ENCODE measurements around the gene UBR4. TPM values are rescaled to one million over a fixed set of nuclear protein-coding genes. Genes with fewer than 3 reads are reported as not detected.

The UBR4 gene
- total RNA-seq, 2 experiments from 2014 or later = 98.6 to 101 TPM

GRCh38 chr1:19070197-19070651, 139.8 kb downstream of the UBR4 start:
- Mint-ChIP-seq H3K36me3 (ENCODE audit: low read depth) (peaks cover 27% of the 10 kb centered on the region), H3K27me3 (no peaks in the 10 kb centered on the region), H3K4me1 (peaks cover 27% of the 10 kb centered on the region), H3K9me3 (no peaks in the 10 kb centered on the region), H3K4me3 (no peak overlapping the region), H3K27ac (no peak overlapping the region)
- ChIA-PET POLR2A (interaction anchor here (1.6 kb wide), 1 partner anchor 163 kb away, joined by 5 read pairs; no protein-coding TSS in a partner anchor), CTCF (interaction anchor here (0.8 kb wide), 1 partner anchor 157 kb away, joined by 3 read pairs; no protein-coding TSS in a partner anchor)
- DNase-seq = no peak

- DNase-seq = no peak
- POLR2A ChIA-PET = no interaction called here
- Mint-ChIP-seq H3K9me3 (no peaks in the 10 kb centered on the region), H3K36me3 (ENCODE audit: low read depth) (peaks cover 13% of the 10 kb centered on the region), H3K4me3 (no peak overlapping the region), H3K27ac (no peak overlapping the region), H3K27me3 (no peaks in the 10 kb centered on the region), H3K4me1 (peaks cover 12% of the 10 kb centered on the region)
- CTCF ChIA-PET = no interaction called here
Measured at GRCh38 chr1:19068639-19069276, 141.3 kb downstream of the UBR4 start.

GRCh38 chr1:19067912-19068638, 142.0 kb downstream of the UBR4 start:
- no peak for DNase-seq
- Mint-ChIP-seq H3K27ac (no peak overlapping the region), H3K36me3 (ENCODE audit: low read depth) (peaks cover 8% of the 10 kb centered on the region), H3K4me1 (peaks cover 7% of the 10 kb centered on the region), H3K9me3 (no peaks in the 10 kb centered on the region), H3K4me3 (no peak overlapping the region), H3K27me3 (no peaks in the 10 kb centered on the region)
- ChIA-PET CTCF (no interaction called here), POLR2A (no interaction called here)

- CTCF ChIA-PET = interaction anchor here (1.1 kb wide), 1 partner anchor 154 kb away, joined by 3 read pairs; no protein-coding TSS in a partner anchor
- Mint-ChIP-seq H3K4me1 (peaks cover under 1% of the 10 kb centered on the region), H3K36me3 (ENCODE audit: low read depth) (peaks cover under 1% of the 10 kb centered on the region), H3K4me3 (no peak overlapping the region), H3K9me3 (no peaks in the 10 kb centered on the region), H3K27me3 (no peaks in the 10 kb centered on the region), H3K27ac (no peak overlapping the region)
- no peak for DNase-seq
- POLR2A ChIA-PET = no interaction called here
Measured at GRCh38 chr1:19067182-19067911, 142.7 kb downstream of the UBR4 start.

- Mint-ChIP-seq H3K27ac (no peak overlapping the region), H3K27me3 (no peaks in the 10 kb centered on the region), H3K4me1 (no peaks in the 10 kb centered on the region), H3K9me3 (peaks cover 5% of the 10 kb centered on the region), H3K36me3 (ENCODE audit: low read depth) (peaks cover 3% of the 10 kb centered on the region), H3K4me3 (no peak overlapping the region)
- CTCF ChIA-PET = interaction anchor here (1.1 kb wide), 1 partner anchor 154 kb away, joined by 3 read pairs; no protein-coding TSS in a partner anchor
- POLR2A ChIA-PET = no interaction called here
- no peak for DNase-seq
Measured at GRCh38 chr1:19066874-19067181, 143.2 kb downstream of the UBR4 start.

- DNase-seq = no peak
- Mint-ChIP-seq H3K36me3 (ENCODE audit: low read depth) (peaks cover 4% of the 10 kb centered on the region), H3K4me3 (no peak overlapping the region), H3K9me3 (peaks cover 7% of the 10 kb centered on the region), H3K4me1 (peaks cover under 1% of the 10 kb centered on the region), H3K27ac (no peak overlapping the region), H3K27me3 (no peaks in the 10 kb centered on the region)
- POLR2A ChIA-PET = no interaction called here
- CTCF ChIA-PET = interaction anchor here (1.1 kb wide), 1 partner anchor 153 kb away, joined by 3 read pairs; no protein-coding TSS in a partner anchor
Measured at GRCh38 chr1:19066248-19066873, 143.7 kb downstream of the UBR4 start.

- Mint-ChIP-seq H3K27ac (no peak overlapping the region), H3K36me3 (ENCODE audit: low read depth) (peaks cover 9% of the 10 kb centered on the region), H3K9me3 (peaks cover 11% of the 10 kb centered on the region), H3K4me1 (peaks cover 3% of the 10 kb centered on the region), H3K27me3 (no peaks in the 10 kb centered on the region), H3K4me3 (no peak overlapping the region)
- DNase-seq = no peak
- POLR2A ChIA-PET = no interaction called here
- CTCF ChIA-PET = no interaction called here
Measured at GRCh38 chr1:19065526-19066247, 144.4 kb downstream of the UBR4 start.

- CTCF ChIA-PET = no interaction called here
- Mint-ChIP-seq H3K4me3 (no peak overlapping the region), H3K36me3 (ENCODE audit: low read depth) (peaks cover 9% of the 10 kb centered on the region), H3K4me1 (peaks cover 3% of the 10 kb centered on the region), H3K27ac (no peak overlapping the region), H3K9me3 (peaks cover 11% of the 10 kb centered on the region), H3K27me3 (no peaks in the 10 kb centered on the region)
- POLR2A ChIA-PET = no interaction called here
- no peak for DNase-seq
Measured at GRCh38 chr1:19064906-19065450, 145.1 kb downstream of the UBR4 start.

- H3K36me3 Mint-ChIP-seq (ENCODE audit: low read depth) = peaks cover 9% of the 10 kb centered on the region
- CTCF ChIA-PET = no interaction called here
- no peak for DNase-seq
- peaks cover 3% of the 10 kb centered on the region for H3K4me1 Mint-ChIP-seq
- H3K27me3 Mint-ChIP-seq = peaks cover 4% of the 10 kb centered on the region
- no peak overlapping the region for H3K27ac Mint-ChIP-seq
- POLR2A ChIA-PET = interaction anchor here (1.3 kb wide), 1 partner anchor 14 kb away, joined by 3 read pairs; no protein-coding TSS in a partner anchor
- no peak overlapping the region for H3K4me3 Mint-ChIP-seq
- H3K9me3 Mint-ChIP-seq = peaks cover 11% of the 10 kb centered on the region
Measured at GRCh38 chr1:19063122-19063521, 146.9 kb downstream of the UBR4 start.

GRCh38 chr1:19062258-19063029, 147.6 kb downstream of the UBR4 start:
- H3K9me3 Mint-ChIP-seq = peaks cover 11% of the 10 kb centered on the region
- H3K27ac Mint-ChIP-seq = no peak overlapping the region
- H3K36me3 Mint-ChIP-seq (ENCODE audit: low read depth) = peaks cover 9% of the 10 kb centered on the region
- peaks cover 4% of the 10 kb centered on the region for H3K27me3 Mint-ChIP-seq
- ChIA-PET CTCF (no interaction called here), POLR2A (interaction anchor here (1.3 kb wide), 1 partner anchor 14 kb away, joined by 3 read pairs; no protein-coding TSS in a partner anchor)
- H3K4me3 Mint-ChIP-seq = no peak overlapping the region
- no peak for DNase-seq
- H3K4me1 Mint-ChIP-seq = peaks cover 3% of the 10 kb centered on the region

GRCh38 chr1:19061798-19062197, 148.3 kb downstream of the UBR4 start:
- CTCF ChIA-PET = no interaction called here
- no peak for DNase-seq
- Mint-ChIP-seq H3K9me3 (peaks cover 11% of the 10 kb centered on the region), H3K4me3 (no peak overlapping the region), H3K27me3 (peaks cover 7% of the 10 kb centered on the region), H3K27ac (no peak overlapping the region), H3K4me1 (peaks cover 3% of the 10 kb centered on the region), H3K36me3 (ENCODE audit: low read depth) (peaks cover 9% of the 10 kb centered on the region)
- POLR2A ChIA-PET = no interaction called here

GRCh38 chr1:19061343-19061742, 148.7 kb downstream of the UBR4 start:
- Mint-ChIP-seq H3K4me1 (peaks cover 3% of the 10 kb centered on the region), H3K27ac (peak overlapping the region; percentile 23), H3K4me3 (peak overlapping the region; percentile 5), H3K27me3 (peaks cover 9% of the 10 kb centered on the region), H3K9me3 (peaks cover 11% of the 10 kb centered on the region), H3K36me3 (ENCODE audit: low read depth) (peaks cover 9% of the 10 kb centered on the region)
- ChIA-PET POLR2A (no interaction called here), CTCF (no interaction called here)
- no peak for DNase-seq
